B cell (primary cell): ENCODE results near the gene SLC9A6. TPM values are rescaled to one million over a fixed set of nuclear protein-coding genes. Genes with fewer than 3 reads are reported as not detected.

ENCODE experiments used
- ATAC-seq: fragments of 200-7000 bp; cut with Tn5 transposase; one replicate; pipeline ENCODE4 v1.10.0; 2021; ENCODE audit warnings: low read depth, mild to moderate bottlenecking, moderate number of reproducible peaks, moderate library complexity
- CTCF ChIA-PET: fragments of 350-600 bp; sonication (Branson Sonifier 250); formaldehyde crosslinking; loops from one replicate; lab custom pipeline; 2021; ENCODE audit warnings: antibody characterized with exemption, inconsistent platforms; lab: Charles Lee
- POLR2A ChIA-PET: fragments of 350-600 bp; sonication (Branson Sonifier 250); formaldehyde crosslinking; loops from one replicate; lab custom pipeline; 2021; ENCODE audit warnings: antibody characterized with exemption; lab: Charles Lee
- DNase-seq: peaks from one replicate; pipeline ENCODE4 v3.0.0; 2013
- H2AFZ ChIP-seq: 2 replicates; pipeline ENCODE4 v1.6.1; 2012; ENCODE audit warnings: mild to moderate bottlenecking, low read depth, low read length; ENCODE audit not compliant: insufficient read depth, poor library complexity, severe bottlenecking
- H3K27ac ChIP-seq, 2 donors: 1 replicate in 1 of 2; 2 replicates in 1 of 2; pipeline ENCODE4 v1.5.1; 2012 to 2013; ENCODE audit warnings: low read length in 2 of 2, mild to moderate bottlenecking in 2 of 2, moderate library complexity in 1 of 2
- H3K27me3 ChIP-seq, 4 experiments: fragments of 200-600 bp in 1 of 4; sonication (generic) in 1 of 4; replicated peaks in 1 of 4; 1 replicate in 2 of 4; 2 replicates in 2 of 4; pipeline versions ENCODE4 v1.6.1 to v1.7.0; 2013 to 2016; ENCODE audit warnings: low read length in 3 of 4, mild to moderate bottlenecking in 2 of 4, mixed read lengths in 1 of 4, moderate library complexity in 1 of 4; ENCODE audit not compliant: insufficient read depth in 4 of 4, control insufficient read depth in 3 of 4; ENCODE audit errors: control extremely low read depth in 1 of 4
- H3K36me3 ChIP-seq, 2 experiments: replicated peaks in 1 of 2; 1 replicate in 1 of 2; 2 replicates in 1 of 2; pipeline versions ENCODE4 v1.6.1 to v1.7.1; 2013; ENCODE audit warnings: low read length in 1 of 2; ENCODE audit not compliant: insufficient read depth in 2 of 2, control insufficient read depth in 1 of 2; ENCODE audit errors: control extremely low read depth in 1 of 2, extremely low read depth in 1 of 2
- H3K4me1 ChIP-seq, 2 donors: fragments of 200-600 bp in 1 of 2; sonication (generic) in 1 of 2; 1 replicate in 1 of 2; 2 replicates in 1 of 2; pipeline versions ENCODE4 v1.5.1 to v1.6.1; 2013 to 2017; ENCODE audit warnings: low read length in 2 of 2; ENCODE audit not compliant: control insufficient read depth in 2 of 2, insufficient read depth in 2 of 2
- H3K4me2 ChIP-seq: replicated peaks from 2 replicates; pipeline ENCODE3; 2012; ENCODE audit warnings: mild to moderate bottlenecking, low read depth, low read length; ENCODE audit not compliant: poor library complexity, severe bottlenecking
- H3K4me3 ChIP-seq, 5 experiments: fragments of 200-600 bp in 1 of 5; sonication (generic) in 1 of 5; 1 replicate in 3 of 5; 2 replicates in 2 of 5; pipeline versions ENCODE4 v1.5.1 to v1.7.0; 2011 to 2016; ENCODE audit warnings: low read length in 4 of 5, mild to moderate bottlenecking in 4 of 5, low read depth in 2 of 5, control low read depth in 1 of 5, moderate library complexity in 1 of 5; ENCODE audit not compliant: insufficient read depth in 1 of 5; ENCODE audit errors: control extremely low read depth in 1 of 5, extremely low read depth in 1 of 5
- H3K79me2 ChIP-seq: fragments of 200-600 bp; sonication (generic); one replicate; pipeline ENCODE4 v1.6.0; 2016; ENCODE audit warnings: low read length; ENCODE audit not compliant: control insufficient read depth, insufficient read depth
- H3K9ac ChIP-seq: fragments of 200-600 bp; sonication (generic); 2 replicates; pipeline ENCODE4 v1.6.1; 2017; ENCODE audit warnings: mild to moderate bottlenecking, low read length, moderate library complexity
- H3K9me3 ChIP-seq, 3 donors: one replicate each; pipeline versions ENCODE4 v1.6.1 to v1.7.1; 2013; ENCODE audit warnings: low read length in 2 of 3; ENCODE audit not compliant: control insufficient read depth in 2 of 3, insufficient read depth in 1 of 3; ENCODE audit errors: control extremely low read depth in 1 of 3
- H4K20me1 ChIP-seq: 2 replicates; pipeline ENCODE4 v1.6.0; 2012; ENCODE audit warnings: mild to moderate bottlenecking, low read length; ENCODE audit not compliant: insufficient read depth, control insufficient read depth, poor library complexity, severe bottlenecking
- H3K27ac Mint-ChIP-seq: one replicate; pipeline ENCODE4 v1.8.0; 2021; ENCODE audit warnings: mixed read lengths
- H3K27me3 Mint-ChIP-seq: one replicate; pipeline ENCODE4 v1.8.0; 2021; ENCODE audit warnings: mixed read lengths
- H3K4me1 Mint-ChIP-seq: one replicate; pipeline ENCODE4 v1.8.0; 2021; ENCODE audit warnings: mixed read lengths
- H3K4me3 Mint-ChIP-seq: one replicate; pipeline ENCODE4 v1.8.0; 2021; ENCODE audit warnings: mixed read lengths
- H3K9me3 Mint-ChIP-seq: one replicate; pipeline ENCODE4 v1.8.0; 2022; ENCODE audit warnings: mixed read lengths; ENCODE audit not compliant: insufficient read depth
- CTCF ChIP-seq: fragments of 200-600 bp; IDR thresholded peaks from one replicate; pipeline ENCODE4 v1.8.0; 2022; ENCODE audit warnings: antibody characterized with exemption, mild to moderate bottlenecking
- EZH2 ChIP-seq: IDR thresholded peaks from 2 replicates; pipeline ENCODE4 v1.6.1; 2012; ENCODE audit warnings: borderline replicate concordance, low read depth, mild to moderate bottlenecking, moderate library complexity, low read length; ENCODE audit not compliant: insufficient read depth, poor library complexity, severe bottlenecking
- WGBS: methylation state at CpG from one replicate; pipeline ENCODE4 v1.1.5; 2013; ENCODE audit warnings: missing lambda C conversion rate; ENCODE audit not compliant: insufficient coverage; 5-methylcytosine and 5-hydroxymethylcytosine counted together
- intact Hi-C: fragments of 100-400 bp; cut with micrococcal nuclease; formaldehyde crosslinking; loops from one replicate; pipeline ENCODE4 v1.10.0; 2022
- polyA plus RNA-seq: library from polyadenylated mRNA; depleted of rRNA; stranded (reverse); fragments of >200 nt; gene quantifications from 2 replicates; pipeline ENCODE4 v1.2.3, GENCODE V29; 2012
- total RNA-seq, 2 donors: library from RNA; stranded (reverse); fragments of 120-200 nt in 1 of 2; gene quantifications; 1 replicate in 1 of 2; 2 replicates in 1 of 2; pipeline versions ENCODE4 v1.2.3 to v1.2.4, GENCODE V29; 2013 to 2022

The SLC9A6 gene
- total and polyA plus RNA-seq, 2 donors (not counting 1 experiment from before 2014, with no cell fraction given), result 3.1 to 14.5 TPM

GRCh38 chrX:136032370-136032769, 47.1 kb downstream of the SLC9A6 start:
- CTCF ChIA-PET, result interaction anchor here (9.9 kb wide), 1 partner anchor 236 kb away, joined by 153 read pairs; no protein-coding TSS in a partner anchor
- Histone ChIP-seq H3K9ac (no peak overlapping the region), H3K4me3 (no peak overlapping the region), H3K4me2 (no peak overlapping the region), H3K27me3 (no peaks in the 10 kb centered on the region), H3K9me3 (no peaks in the 10 kb centered on the region), H3K79me2 (no peaks in the 10 kb centered on the region), H4K20me1 (no peaks in the 10 kb centered on the region), H3K27ac (no peak overlapping the region), H2AFZ (no peak overlapping the region), H3K4me1 (no peaks in the 10 kb centered on the region), H3K36me3 (peaks cover 0 to 9% of the 10 kb centered on the region in 2 experiments)
- no peaks in the 10 kb centered on the region for H3K4me1 Mint-ChIP-seq
- intact Hi-C loops, result no loop called here
- no peak for DNase-seq
- WGBS, result no CpG with 5 or more reads among the region's 4 CpGs
- TF ChIP-seq CTCF (no peak), EZH2 (no peak)
- no peak for ATAC-seq
- POLR2A ChIA-PET, result no interaction called here
- no peak overlapping the region for H3K27ac Mint-ChIP-seq
- H3K27me3 Mint-ChIP-seq, result no peaks in the 10 kb centered on the region
- no peak overlapping the region for H3K4me3 Mint-ChIP-seq
- no peaks in the 10 kb centered on the region for H3K9me3 Mint-ChIP-seq

GRCh38 chrX:136034668-136035067, 49.4 kb downstream of the SLC9A6 start:
- CTCF ChIA-PET, result no interaction called here

More at GRCh38 chrX:136034668-136035067, 49.4 kb downstream of the SLC9A6 start:
- POLR2A ChIA-PET, result no interaction called here
- Mint-ChIP-seq H3K27ac (no peak overlapping the region), H3K9me3 (no peaks in the 10 kb centered on the region), H3K4me3 (no peak overlapping the region), H3K4me1 (no peaks in the 10 kb centered on the region), H3K27me3 (no peaks in the 10 kb centered on the region)
- DNase-seq (no peak), ATAC-seq (no peak)
- Histone ChIP-seq H4K20me1 (no peaks in the 10 kb centered on the region), H3K36me3 (peaks cover 0 to 9% of the 10 kb centered on the region in 2 experiments), H2AFZ (no peak overlapping the region), H3K4me2 (no peak overlapping the region), H3K9ac (no peak overlapping the region), H3K79me2 (no peaks in the 10 kb centered on the region), H3K27me3 (no peaks in the 10 kb centered on the region), H3K27ac (no peak overlapping the region), H3K4me3 (no peak overlapping the region), H3K9me3 (no peaks in the 10 kb centered on the region), H3K4me1 (no peaks in the 10 kb centered on the region)
- TF ChIP-seq CTCF (no peak), EZH2 (no peak)
- intact Hi-C loops, result no loop called here
- no CpG with 5 or more reads among the region's 1 CpG for WGBS
